GM12891 (cell line): ENCODE results near the gene SIX1.

Experiments
- DNase-seq: peaks from one replicate; pipeline ENCODE4 v3.0.0; 2011; ENCODE audit warnings: low spot score; ENCODE audit not compliant: insufficient read length
- FAIRE-seq: peaks from 2 replicates; lab custom pipeline; 2011; peaks lifted over from hg19 to GRCh38; lab: Jason Lieb, UNC
- PAX5 ChIP-seq: IDR thresholded peaks from 2 replicates; pipeline ENCODE4 v1.6.1; 2011; ENCODE audit warnings: low read length, moderate library complexity, mild to moderate bottlenecking; ENCODE audit not compliant: insufficient read depth, severe bottlenecking
- POLR2A ChIP-seq: IDR thresholded peaks from 2 replicates; pipeline ENCODE4 v1.6.1; 2011; ENCODE audit warnings: low read depth, low read length, control low read depth
- POLR2AphosphoS5 ChIP-seq: IDR thresholded peaks from 2 replicates; pipeline ENCODE4 v1.6.1; 2011; ENCODE audit warnings: low read depth, low read length, control low read depth
- POU2F2 ChIP-seq: IDR thresholded peaks from 2 replicates; pipeline ENCODE4 v1.6.1; 2011; ENCODE audit warnings: low read depth, mild to moderate bottlenecking, control low read depth, low read length, moderate library complexity
- SPI1 ChIP-seq: IDR thresholded peaks from 2 replicates; pipeline ENCODE4 v1.6.1; 2011; ENCODE audit warnings: low read depth, low read length, control low read depth
- TAF1 ChIP-seq: IDR thresholded peaks from 2 replicates; pipeline ENCODE4 v1.6.1; 2011; ENCODE audit warnings: low read depth, low read length, control low read depth

SIX1 gene

GRCh38 chr14:60670989-60671388 is 21.7 kb upstream of the SIX1 start:
- no peak for TF ChIP-seq PAX5
- TF ChIP-seq POLR2A, result no peak
- no peak for TF ChIP-seq POLR2AphosphoS5
- no peak for TF ChIP-seq SPI1
- TF ChIP-seq TAF1, result no peak
- TF ChIP-seq POU2F2, result no peak
- FAIRE-seq, result no peak
- DNase-seq, result no peak

- TF ChIP-seq POLR2A (no peak), POU2F2 (no peak), SPI1 (no peak), TAF1 (no peak), POLR2AphosphoS5 (no peak), PAX5 (no peak)
- no peak for FAIRE-seq
- DNase-seq, result no peak
These were observed 19.3 kb upstream of the SIX1 start for GRCh38 chr14:60668431-60669112.

GRCh38 chr14:60665177-60665550 is 15.9 kb upstream of the SIX1 start:
- FAIRE-seq (no peak), DNase-seq (no peak)
- TF ChIP-seq PAX5, result no peak
- no peak for TF ChIP-seq POU2F2
- no peak for TF ChIP-seq POLR2AphosphoS5
- TF ChIP-seq TAF1, result no peak
- no peak for TF ChIP-seq SPI1
- no peak for TF ChIP-seq POLR2A

GRCh38 chr14:60662982-60663381 is 13.7 kb upstream of the SIX1 start:
- DNase-seq (no peak), FAIRE-seq (no peak)
- TF ChIP-seq POU2F2 (no peak), SPI1 (no peak), PAX5 (no peak), POLR2A (no peak), POLR2AphosphoS5 (no peak), TAF1 (no peak)

GRCh38 chr14:60661721-60662120 is 12.4 kb upstream of the SIX1 start:
- TF ChIP-seq SPI1 (no peak), PAX5 (no peak), POU2F2 (no peak), POLR2A (no peak), POLR2AphosphoS5 (no peak), TAF1 (no peak)
- FAIRE-seq (no peak), DNase-seq (no peak)

- TF ChIP-seq POU2F2 (no peak), TAF1 (no peak), POLR2AphosphoS5 (no peak), POLR2A (no peak), SPI1 (no peak), PAX5 (no peak)
- DNase-seq (no peak), FAIRE-seq (no peak)
These were observed 9.8 kb upstream of the SIX1 start for GRCh38 chr14:60658909-60659585.

GRCh38 chr14:60658211-60658690 is 9.0 kb upstream of the SIX1 start:
- no peak for TF ChIP-seq POLR2A
- TF ChIP-seq SPI1, result no peak
- TF ChIP-seq PAX5, result no peak
- TF ChIP-seq POU2F2, result no peak
- TF ChIP-seq TAF1, result no peak
- TF ChIP-seq POLR2AphosphoS5, result no peak
- DNase-seq (no peak), FAIRE-seq (no peak)

- DNase-seq (no peak), FAIRE-seq (peak; percentile 31)
- TF ChIP-seq SPI1 (no peak), PAX5 (no peak), TAF1 (no peak), POU2F2 (no peak), POLR2A (no peak), POLR2AphosphoS5 (no peak)
These were observed 8.4 kb upstream of the SIX1 start for GRCh38 chr14:60657456-60658210.
